Muscle of arm (tissue), 12 donors: ENCODE results near the gene PAPPA. TPM values are rescaled to one million over a fixed set of nuclear protein-coding genes. Genes with fewer than 3 reads are reported as not detected.

ENCODE experiments used
- DNase-seq: peaks from one replicate; pipeline ENCODE4 v3.0.0-alpha.2; 2013
- polyA plus RNA-seq, 12 donors: library from polyadenylated mRNA; unstranded; fragments of 120-200 nt; gene quantifications; one replicate each; pipeline ENCODE4 v1.2.1, GENCODE V29; 2013; ENCODE audit not compliant: insufficient read length in 12 of 12

Gene PAPPA
- polyA plus RNA-seq, 12 donors = 0.37 to 2.4 (median 0.83) TPM; not detected in 2

DNA sequence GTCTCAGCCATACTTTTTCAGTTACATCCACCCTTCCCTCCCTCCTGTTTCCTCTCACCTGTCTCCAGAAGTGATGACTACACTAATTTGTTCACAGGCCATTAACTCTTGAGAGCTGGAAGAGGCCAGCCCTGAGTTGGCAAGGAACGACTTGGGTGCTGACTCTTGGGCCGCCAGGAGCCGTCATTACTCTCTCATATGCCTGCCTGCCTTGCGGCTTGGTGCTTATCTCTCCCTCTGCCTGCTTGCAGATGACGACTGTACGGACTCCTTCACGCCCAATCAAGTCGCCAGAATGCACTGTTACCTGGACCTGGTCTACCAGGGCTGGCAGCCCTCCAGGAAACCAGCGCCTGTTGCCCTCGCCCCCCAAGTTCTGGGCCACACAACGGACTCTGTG lies 66.1 kb downstream of the PAPPA start:
- no peak for DNase-seq

DNA sequence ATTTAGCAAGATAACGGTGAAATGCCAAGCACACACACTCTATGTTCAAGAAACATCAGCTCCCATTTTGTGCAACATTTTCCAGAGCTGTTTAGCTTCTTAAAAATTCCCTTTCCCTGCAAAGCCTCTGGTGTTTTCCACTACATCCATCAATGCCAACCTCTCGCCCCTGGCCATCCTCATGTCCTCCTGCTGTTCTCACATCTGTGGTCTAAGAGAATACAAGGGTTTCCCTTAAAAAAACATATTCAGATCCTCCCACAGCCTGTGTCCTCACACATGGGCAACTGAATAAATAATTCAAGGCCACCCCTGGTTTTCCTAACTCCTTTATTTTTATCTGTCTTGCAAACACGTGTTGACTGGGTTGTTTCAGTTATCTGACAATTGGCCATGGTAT lies 70.3 kb downstream of the PAPPA start:
- DNase-seq = no peak

DNA sequence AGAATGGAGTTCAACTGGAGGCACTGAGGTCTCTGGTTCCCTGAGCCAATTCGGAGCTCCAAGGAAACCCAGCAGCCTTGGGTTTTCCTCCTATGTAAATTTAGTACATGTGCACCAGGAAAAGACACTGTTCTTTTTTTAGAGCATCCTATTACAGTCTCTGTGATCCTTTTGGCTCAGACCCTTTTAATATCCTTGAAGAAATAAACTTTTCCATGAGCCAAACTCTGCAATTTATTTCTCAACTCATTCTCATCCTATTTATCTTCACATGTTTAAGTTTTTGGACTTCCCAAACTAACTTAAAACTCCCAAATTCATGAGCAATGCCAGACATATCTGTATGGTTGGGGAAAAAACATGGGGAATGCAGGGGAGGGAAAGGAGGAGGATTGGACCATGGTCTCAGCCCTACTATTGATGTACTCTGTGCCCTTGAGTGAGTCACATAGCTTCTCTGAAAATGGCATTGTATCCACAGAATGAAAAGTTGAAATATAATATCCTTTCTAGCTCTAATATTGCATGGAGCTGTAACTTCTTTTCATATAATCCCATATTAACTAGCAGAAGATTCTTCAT lies 76.6 kb downstream of the PAPPA start:
- DNase-seq = peak; percentile 7

DNA sequence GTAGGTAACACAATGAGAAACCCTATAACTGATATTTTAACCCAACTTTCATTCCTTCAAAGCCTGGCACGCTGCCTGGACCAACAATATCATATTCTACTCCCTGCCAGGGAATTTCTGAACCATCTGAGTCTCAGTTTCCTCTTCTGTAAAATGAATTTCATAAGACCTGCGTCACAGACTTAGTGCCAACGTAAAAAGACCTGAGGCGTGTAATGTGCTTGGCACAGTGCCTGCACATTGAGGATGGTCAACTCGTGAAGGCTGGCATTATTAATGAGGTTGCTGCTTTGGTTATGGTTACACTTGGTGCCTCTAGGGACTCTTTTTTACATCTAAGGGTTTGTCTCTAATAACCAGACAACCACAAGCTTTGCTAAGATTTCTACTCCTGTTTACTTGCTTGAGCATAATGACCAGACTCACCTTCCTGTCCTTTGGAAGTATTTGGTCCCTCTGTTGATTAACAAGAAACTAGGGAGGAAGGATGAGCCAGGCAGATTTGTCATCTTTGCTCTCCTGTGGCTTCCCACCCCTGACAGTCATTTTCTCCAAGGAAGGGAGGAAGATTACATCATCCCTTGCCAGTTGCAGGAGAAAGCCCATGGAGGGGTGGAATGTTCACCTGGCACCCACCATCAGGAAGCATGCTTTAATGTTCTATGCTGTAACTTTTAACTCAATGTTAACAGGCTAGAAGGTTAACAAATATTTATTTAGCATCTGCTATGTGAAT lies 79.0 kb downstream of the PAPPA start:
- DNase-seq = no peak

DNA sequence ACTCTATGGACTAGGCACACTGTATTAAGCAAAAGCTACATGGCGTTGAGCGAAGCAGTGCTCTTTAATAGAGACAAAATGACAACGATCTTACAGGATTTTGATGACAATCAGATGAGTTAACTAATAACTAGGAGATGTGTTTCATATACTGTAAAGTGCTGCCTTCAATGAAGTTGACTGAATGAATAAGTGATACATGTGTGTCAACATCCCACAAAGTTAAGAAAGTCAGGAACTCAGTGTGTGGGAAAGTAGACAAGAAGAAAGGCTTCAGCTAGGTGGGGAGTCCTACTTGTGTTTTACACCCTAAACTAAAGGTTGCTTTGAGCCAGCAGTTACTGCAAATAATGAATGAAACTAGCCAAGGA lies 79.6 kb downstream of the PAPPA start:
- DNase-seq = no peak

DNA sequence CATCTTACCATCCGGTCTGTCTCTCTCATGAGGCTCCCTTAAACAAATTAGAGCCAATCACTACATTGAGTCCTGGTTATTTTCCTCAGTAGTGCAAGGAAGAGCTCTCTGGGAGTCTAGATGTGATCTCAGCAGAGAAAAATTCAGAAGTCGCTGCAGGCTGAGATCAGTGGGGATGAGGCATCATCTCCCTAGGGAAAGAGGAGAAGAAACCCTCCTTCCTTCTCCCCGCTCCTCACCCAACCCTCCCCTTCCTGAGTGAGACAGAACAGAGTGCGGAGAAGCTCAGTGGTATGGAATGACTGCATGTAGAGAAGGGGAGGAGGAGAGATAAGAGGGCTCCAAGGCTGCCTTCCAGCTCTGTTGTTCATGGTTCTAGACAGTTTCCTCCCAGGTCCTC lies 80.5 kb downstream of the PAPPA start:
- no peak for DNase-seq

DNA sequence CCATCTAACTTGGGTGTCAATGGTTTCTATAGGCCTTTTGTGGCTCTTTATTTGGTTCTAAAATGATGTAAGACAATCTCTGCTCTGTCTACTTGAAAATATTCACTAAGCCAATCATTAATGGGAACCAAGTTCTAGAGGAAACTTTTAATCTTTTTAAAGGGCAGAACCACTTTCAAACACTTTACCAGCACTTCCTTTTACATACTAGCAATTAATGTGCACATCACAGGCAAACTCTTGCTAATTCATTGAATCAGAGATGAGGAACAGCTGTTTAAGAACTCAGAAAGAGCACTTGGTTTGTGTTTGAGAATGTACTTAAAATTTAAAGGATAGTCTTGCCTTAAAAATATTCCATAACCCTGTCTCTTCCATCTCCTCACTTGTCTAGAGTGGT lies 83.4 kb downstream of the PAPPA start:
- DNase-seq = no peak

DNA sequence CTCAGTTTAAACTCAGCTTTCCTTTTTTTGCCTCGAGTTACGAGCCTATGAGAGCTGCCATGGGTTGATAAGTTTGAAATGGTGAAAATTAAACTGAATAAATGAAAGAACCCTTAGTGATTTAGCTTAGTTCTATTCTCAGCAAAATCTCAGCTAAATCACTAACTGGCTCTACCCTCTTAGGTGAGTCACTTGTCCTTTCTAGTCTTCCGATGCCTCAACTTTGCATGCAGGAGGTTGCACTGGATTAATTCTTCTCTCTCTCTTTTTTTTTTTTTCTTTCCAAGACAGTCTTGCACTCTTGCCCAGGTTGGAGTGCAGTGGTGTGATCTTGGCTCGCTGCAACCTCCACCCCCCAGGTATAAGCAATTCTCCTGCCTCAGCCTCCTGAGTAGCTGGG lies 83.9 kb downstream of the PAPPA start:
- no peak for DNase-seq

DNA sequence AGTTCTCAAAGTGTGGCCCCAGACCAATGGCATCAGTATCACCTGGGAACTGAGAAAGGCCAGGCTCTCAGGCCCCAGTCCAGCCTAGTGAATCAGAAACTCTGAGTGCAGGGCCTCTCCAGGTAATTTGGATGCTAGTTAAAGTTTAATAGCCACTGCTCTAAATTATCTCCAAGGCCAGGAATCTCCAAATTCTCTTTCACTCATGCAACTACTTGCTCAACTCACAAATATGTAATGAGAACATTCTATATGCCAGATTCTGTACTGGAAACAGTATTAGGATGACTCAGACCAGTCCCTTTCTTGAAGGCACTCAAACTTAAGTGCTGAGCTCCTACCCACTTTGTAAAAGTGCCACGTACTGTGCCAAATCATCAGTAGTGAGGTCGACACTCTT lies 84.6 kb downstream of the PAPPA start:
- no peak for DNase-seq

DNA sequence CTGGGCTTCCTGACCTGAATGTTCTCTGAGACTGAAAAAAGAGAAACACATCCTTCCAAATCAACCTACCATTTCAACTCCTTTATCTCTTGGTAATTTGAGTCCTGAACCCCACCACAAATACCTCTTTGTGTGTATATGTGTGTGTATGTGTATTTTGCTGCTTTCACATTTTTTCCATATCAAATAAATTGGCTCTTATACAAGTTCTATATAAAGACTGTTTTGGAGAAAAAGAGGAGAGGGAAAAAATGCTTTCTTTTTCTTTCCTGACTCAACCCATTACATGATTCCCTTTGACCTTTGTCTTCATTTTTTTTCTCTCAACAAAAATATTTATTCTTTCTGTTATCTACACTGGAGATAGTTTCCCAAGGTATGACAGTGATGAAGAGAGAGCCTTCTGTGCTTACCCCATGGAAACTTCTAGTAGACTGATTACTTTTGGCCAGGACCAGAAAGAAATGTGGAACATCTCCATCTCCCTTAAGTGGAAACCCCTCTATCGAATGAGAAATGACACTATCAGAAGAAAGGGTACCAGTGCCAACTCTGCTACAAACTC lies 85.3 kb downstream of the PAPPA start:
- DNase-seq = no peak

DNA sequence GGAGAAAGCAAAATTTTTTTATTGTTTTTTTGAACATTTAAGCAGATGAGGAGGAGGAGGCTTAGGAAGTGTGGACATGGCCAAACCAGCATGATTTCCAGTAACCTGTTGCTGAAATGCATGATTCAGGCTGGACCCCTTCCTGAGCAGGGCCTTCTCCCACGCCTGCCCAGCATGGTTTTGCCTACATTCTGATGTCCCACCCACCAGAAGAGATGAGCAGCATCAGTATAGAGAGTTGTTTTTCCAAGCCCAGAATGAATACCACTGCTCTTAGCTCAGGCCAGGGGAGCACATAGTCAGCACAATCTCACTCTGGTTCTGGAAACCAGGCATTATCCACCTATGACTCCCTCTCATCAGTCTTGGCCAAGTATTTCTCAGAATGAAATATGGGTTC lies 90.1 kb downstream of the PAPPA start:
- DNase-seq = no peak

DNA sequence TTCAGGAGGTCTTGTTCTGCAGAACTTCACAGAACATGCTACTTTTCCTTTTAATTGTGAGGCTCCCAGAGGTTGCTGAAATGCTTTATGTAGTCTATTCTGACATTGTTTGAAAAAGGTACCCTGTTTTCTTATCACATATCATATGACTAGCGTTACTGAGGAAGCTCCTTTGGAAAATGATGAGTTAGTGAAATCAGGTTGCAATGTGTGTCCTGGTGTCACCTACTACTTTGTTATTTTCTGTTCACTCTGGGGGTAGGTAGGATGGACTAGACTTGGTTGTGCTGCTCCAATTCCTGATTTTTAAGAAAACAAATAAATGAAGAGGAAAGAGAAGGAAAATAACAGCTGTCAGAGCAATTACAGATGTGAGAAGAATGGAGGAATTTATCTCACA lies 93.7 kb downstream of the PAPPA start:
- no peak for DNase-seq

DNA sequence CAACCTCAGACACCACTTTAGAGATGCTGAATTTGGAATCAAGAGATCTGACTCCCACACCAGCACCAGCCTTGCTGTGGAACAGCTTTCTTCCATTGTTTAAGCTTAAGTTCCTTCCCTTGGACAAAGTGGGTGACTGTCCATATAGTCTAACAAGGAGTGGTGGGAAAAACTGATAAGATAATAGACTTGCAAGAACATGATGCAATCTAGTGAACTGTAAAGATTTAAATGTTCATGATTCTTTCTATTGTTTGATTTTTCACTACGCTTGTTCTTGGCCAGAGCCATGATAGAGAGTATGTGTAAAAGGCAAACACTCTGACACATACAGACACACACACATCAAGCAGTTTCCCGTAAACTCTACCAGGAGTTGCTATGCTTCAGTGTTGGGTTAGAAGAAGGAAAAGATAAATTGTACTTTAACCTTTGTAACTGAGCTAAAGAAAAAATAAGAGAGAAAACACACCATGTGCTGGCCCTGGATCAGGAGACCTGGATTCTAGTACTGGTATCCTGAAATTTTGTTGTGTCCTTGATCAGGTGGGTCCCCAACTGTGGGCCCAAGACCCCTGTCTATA lies 94.3 kb downstream of the PAPPA start:
- no peak for DNase-seq

DNA sequence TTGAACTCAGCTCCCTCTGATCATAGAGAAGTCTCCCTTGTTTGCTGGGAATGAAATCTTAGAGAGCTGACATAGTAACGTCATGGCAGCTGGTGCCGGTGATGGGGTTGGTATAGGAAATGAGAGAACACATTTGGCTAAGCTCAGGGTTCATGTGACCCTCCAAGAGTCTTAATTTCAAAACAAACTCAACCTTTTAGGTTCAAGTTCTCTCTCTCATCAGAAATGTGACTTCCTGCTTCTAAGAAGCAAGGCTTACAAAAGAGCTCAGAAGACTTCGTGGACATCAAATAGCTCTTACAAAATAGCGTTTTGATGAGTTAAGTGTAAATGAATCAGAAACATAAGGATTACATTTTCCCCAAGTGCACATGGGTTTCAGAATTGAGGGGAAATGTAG lies 97.3 kb downstream of the PAPPA start:
- DNase-seq = no peak

DNA sequence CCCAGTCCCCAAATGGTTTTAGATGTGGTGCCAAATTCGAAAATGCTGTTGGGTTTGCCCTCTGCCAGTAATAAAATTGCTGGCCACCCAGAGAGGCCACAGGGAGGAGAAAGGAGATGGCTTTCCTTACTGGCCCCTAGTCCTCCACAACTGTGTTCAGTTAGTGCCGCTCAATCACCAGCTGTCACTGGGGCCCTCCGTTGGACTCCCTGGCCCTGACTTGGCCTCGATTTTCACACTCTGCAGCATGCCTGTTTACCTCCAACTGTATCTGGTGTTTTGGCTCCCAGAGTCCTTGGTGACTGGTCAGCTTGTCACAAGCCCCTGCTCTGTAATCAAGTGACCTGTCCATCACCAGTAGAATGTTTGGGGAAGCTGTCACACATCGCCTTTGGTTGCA lies 97.8 kb downstream of the PAPPA start:
- no peak for DNase-seq

DNA sequence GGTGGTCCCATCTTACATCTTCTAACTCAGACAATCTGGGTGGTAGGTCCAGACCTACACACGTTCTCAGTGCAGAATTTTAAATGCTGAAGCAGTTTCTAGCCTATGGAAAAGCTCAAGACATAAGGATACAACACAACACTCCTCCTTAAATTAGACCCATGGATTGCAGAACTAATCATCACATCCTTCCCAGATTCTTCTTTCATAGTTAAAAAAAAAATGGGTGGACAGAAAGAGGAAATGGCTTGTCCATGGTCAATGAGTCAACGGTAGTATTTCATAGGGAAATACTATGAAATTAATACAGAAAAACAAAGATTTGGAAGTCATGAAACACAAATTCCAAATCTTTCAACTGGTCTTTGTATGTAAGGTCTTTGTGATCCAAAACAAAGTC lies 106.9 kb downstream of the PAPPA start:
- DNase-seq = no peak

DNA sequence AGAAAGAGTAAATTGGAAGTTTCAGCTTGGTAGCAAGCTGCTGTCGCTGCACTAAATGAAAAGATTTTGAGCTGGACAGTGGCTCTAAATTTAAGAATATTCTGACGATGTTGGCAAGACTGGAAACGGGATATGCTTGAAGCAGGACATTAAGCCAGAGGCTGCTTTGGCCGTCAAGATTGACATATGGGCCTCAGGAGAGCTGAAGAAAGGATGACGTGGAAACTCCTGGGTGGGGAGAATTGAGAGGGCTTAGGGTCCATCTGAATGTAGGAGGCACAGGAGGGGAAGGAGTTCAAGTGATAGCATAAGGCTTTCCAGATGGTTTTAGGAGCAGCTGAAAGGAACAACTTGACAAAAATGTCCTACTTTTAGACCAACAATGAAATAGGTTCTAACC lies 108.9 kb downstream of the PAPPA start:
- no peak for DNase-seq

DNA sequence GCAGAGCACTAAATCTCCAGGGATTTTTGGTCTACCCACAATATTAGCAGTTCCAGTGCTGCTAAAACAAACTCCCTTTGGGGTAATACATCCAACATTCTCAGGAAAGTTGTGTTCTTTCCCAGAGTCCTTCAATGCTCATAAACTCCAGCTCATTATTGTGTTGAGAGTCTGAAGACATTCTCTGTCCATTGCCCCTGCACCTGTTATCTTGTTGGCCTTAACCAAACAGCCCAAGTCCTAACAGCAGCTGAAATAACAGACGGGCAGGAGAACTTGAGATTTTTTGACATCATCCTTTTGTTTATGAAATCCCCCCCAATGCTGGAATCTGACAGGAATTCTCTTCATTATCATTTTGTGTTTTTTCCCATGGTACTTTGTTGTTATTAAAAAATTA lies 110.8 kb downstream of the PAPPA start:
- no peak for DNase-seq

DNA sequence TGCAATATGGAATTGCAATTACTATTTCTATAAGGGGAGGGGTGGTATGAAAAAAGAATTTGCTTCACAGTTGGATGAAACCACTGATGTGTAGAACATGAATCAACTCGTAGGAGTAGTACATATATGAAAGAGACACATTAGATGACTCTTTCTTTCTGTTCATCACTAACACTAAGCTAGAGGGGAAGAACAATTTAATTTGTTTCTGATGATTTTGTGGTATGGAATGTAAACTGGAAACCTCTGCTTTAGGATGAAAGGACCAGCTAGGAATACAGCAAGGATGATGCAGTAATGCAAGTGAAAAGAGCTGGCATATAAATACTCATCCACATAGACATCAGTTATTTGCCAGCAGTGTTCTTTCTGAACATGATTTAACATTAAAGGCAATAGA lies 113.4 kb downstream of the PAPPA start:
- DNase-seq = no peak

DNA sequence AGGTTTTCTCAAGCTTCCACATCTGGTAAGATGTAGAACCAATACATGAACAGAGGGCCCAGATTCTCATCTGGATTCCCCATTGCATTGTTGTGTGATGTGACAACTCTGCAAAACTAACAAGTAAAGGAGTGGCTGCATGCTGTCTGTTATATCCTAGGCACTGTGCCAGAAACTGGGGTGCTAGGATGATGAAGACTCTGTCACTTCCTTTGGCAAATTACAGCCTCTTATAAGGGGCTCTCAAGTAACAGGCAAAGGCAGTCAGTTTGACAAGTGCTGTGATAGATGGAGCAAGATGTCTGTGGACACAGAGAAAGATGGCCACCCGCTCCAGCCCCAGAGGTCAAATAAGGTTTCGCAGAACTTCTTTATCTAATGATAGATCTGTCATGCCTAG lies 115.7 kb downstream of the PAPPA start:
- no peak for DNase-seq

DNA sequence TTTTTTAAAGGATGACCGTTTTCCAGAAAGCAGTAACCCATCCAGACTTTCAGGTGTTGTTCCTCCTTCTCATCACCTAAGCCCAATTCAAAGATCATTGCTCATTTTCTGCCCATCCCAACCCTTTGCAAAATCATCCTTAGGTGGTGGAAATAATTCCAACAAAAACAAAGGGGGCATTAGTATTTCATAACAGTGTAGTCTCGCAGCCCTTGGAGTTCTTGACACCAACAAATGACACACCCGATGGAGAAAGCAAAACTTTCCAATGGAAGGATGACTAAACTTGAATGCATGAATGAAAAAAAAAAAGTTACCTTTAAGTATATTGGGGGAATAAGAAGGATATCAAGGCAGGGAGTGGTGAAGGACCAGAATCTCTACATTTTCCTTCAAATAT lies 117.0 kb downstream of the PAPPA start:
- no peak for DNase-seq

DNA sequence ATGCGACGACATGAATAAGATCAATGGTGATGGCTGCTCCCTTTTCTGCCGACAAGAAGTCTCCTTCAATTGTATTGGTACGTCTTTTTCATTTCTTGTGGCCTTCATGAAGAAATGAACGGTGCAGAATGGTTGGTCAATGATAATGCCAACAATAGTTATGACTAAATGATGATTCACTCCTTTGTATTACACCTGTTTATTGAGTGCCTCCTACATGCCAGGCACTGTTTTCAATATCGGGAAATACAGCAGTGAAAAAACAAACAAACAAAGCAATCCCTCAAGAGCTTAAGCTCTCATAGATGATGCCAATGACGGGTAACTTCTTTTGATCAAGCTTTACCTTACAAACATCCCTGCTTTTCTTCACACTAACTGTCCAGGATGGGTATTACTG lies 117.7 kb downstream of the PAPPA start:
- DNase-seq = no peak

DNA sequence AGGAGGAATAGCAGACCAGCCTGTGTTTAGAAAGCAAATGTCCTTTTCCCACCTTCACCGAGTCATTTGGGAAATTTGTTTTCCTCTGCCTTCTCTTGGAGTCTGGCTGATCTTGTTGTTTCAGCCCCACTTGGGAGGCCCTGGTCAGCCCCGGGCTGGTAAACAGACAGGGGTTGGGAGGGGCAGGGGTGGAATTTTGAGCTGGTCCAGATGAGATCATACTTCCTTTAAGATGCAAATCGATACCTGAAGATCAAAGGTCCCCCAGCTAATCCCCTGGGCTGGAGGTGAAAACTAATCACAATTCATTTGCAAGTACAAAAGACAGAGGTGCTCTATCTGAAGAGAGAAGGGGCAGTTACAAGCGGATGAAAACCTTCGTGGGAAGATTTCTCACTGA lies 118.4 kb downstream of the PAPPA start:
- no peak for DNase-seq

DNA sequence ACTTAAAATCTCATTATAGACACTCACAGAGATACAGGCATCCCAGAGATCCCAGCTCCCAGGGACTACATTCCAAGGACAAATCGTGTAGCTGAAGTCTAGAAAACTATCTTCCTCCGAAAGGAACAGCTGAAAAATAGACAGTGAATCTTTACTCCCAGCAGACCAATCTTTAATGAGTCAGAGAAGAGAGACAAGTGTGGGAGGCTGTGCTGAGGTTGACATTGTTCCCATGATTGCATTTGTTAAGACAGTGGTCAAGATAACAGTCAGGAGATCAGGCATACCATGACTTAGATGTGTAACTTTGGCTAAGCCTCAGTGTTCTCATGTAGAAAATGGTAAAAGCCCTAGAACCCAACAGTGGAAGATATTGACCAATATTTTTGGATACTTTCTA lies 120.7 kb downstream of the PAPPA start:
- no peak for DNase-seq
